Measurements from ENCODE around the gene SLC4A11. TPM values are rescaled to one million over a fixed set of nuclear protein-coding genes. Genes with fewer than 3 reads are reported as not detected.

The SLC4A11 gene
- total RNA-seq, 3 donors from 2014 or later = 0.31 to 1.2 (median 1.1) TPM

- Histone ChIP-seq H3K9me3 (no peaks in the 10 kb centered on the region), H3K4me1 (ENCODE audit: low read depth) (no peaks in the 10 kb centered on the region), H3K4me3 (no peak overlapping the region), H3K36me3 (ENCODE audit: low read depth) (no peaks in the 10 kb centered on the region)
- TF ChIP-seq, protein P1, sequence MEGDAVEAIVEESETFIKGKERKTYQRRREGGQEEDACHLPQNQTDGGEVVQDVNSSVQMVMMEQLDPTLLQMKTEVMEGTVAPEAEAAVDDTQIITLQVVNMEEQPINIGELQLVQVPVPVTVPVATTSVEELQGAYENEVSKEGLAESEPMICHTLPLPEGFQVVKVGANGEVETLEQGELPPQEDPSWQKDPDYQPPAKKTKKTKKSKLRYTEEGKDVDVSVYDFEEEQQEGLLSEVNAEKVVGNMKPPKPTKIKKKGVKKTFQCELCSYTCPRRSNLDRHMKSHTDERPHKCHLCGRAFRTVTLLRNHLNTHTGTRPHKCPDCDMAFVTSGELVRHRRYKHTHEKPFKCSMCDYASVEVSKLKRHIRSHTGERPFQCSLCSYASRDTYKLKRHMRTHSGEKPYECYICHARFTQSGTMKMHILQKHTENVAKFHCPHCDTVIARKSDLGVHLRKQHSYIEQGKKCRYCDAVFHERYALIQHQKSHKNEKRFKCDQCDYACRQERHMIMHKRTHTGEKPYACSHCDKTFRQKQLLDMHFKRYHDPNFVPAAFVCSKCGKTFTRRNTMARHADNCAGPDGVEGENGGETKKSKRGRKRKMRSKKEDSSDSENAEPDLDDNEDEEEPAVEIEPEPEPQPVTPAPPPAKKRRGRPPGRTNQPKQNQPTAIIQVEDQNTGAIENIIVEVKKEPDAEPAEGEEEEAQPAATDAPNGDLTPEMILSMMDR (IDR thresholded peaks at IDR 0.05) = no peak
- intact Hi-C loops (cut with DNase I, micrococcal nuclease) = no loop called here
- no peak for DNase-seq
- ATAC-seq = no peak
Observed at GRCh38 chr20:3270051-3270450, 31.1 kb upstream of the SLC4A11 start.

GRCh38 chr20:3262566-3262965, 23.6 kb upstream of the SLC4A11 start:
- intact Hi-C loops (cut with DNase I, micrococcal nuclease) = no loop called here
- no peaks in the 10 kb centered on the region for H3K4me1 ChIP-seq (ENCODE audit: low read depth)
- no peak for DNase-seq
- H3K9me3 ChIP-seq = no peaks in the 10 kb centered on the region
- no peak for ATAC-seq
- no peak overlapping the region for H3K4me3 ChIP-seq
- H3K36me3 ChIP-seq (ENCODE audit: low read depth) = no peaks in the 10 kb centered on the region
- TF ChIP-seq, protein P1 (IDR thresholded peaks at IDR 0.05) = no peak

DNA sequence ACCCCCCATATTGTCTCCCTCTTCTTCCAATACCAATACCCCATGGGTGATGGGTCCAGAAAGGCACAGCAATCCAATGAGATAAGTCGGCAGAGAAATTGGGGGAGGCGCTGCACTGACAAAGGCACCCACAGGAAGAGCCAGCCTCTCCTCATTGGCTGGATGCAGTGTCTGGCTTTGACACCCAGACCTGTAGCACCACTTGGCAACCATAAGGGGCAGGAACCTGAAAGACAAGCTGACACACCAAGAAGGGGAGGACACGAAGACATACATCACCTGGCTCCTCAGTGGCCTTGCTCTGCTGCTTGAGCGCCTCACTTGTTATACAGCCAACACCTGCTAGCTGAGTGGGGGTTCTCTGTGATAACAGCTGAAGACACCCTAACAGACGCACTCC, 19.4 kb upstream of the SLC4A11 start:
- intact Hi-C loops (cut with DNase I, micrococcal nuclease) = no loop called here
- DNase-seq (no peak), ATAC-seq (no peak)
- H3K4me1 ChIP-seq (ENCODE audit: low read depth) = no peaks in the 10 kb centered on the region
- H3K9me3 ChIP-seq = no peaks in the 10 kb centered on the region
- TF ChIP-seq, protein P1 (IDR thresholded peaks at IDR 0.05) = no peak
- H3K4me3 ChIP-seq = no peak overlapping the region
- no peaks in the 10 kb centered on the region for H3K36me3 ChIP-seq (ENCODE audit: low read depth)

- TF ChIP-seq, protein P1 (IDR thresholded peaks at IDR 0.05) = no peak
- no peak for DNase-seq
- Histone ChIP-seq H3K36me3 (ENCODE audit: low read depth) (no peaks in the 10 kb centered on the region), H3K4me3 (no peak overlapping the region), H3K4me1 (ENCODE audit: low read depth) (no peaks in the 10 kb centered on the region), H3K9me3 (no peaks in the 10 kb centered on the region)
- ATAC-seq = no peak
- intact Hi-C loops (cut with DNase I, micrococcal nuclease) = no loop called here
Observed at GRCh38 chr20:3255728-3256127, 16.7 kb upstream of the SLC4A11 start.

GRCh38 chr20:3251806-3252205, 12.8 kb upstream of the SLC4A11 start:
- DNase-seq (no peak), ATAC-seq (no peak)
- TF ChIP-seq, protein P1 (IDR thresholded peaks at IDR 0.05) = no peak
- H3K4me3 ChIP-seq = no peak overlapping the region
- no peaks in the 10 kb centered on the region for H3K9me3 ChIP-seq
- H3K4me1 ChIP-seq (ENCODE audit: low read depth) = peaks cover 5% of the 10 kb centered on the region
- no peaks in the 10 kb centered on the region for H3K36me3 ChIP-seq (ENCODE audit: low read depth)
- intact Hi-C loops (cut with DNase I, micrococcal nuclease) = no loop called here

DNA sequence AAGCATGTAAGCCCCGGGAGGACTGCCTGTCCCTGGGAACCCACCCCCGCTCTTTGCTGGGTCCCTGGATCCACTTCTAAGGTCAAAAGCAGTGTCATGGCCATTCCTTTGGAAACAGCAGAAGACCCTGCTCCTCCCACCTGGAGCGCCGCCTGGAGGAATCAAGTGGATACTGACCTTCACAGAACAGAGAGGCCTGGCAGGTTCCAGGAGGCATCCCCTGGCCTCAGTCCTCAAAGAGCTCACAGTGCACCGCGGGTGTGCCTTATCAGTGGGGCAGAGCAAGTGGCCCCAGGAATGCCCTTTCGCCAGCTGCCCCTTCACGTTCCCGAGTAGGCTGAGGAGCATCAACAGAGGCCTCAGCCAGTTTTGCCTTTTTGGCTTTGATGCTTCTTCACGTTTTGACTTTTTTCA, 11.1 kb upstream of the SLC4A11 start:
- intact Hi-C loops (cut with DNase I, micrococcal nuclease) = no loop called here
- Histone ChIP-seq H3K4me1 (ENCODE audit: low read depth) (peaks cover 5% of the 10 kb centered on the region), H3K9me3 (no peaks in the 10 kb centered on the region), H3K36me3 (ENCODE audit: low read depth) (no peaks in the 10 kb centered on the region), H3K4me3 (no peak overlapping the region)
- DNase-seq (no peak), ATAC-seq (peak; percentile 36)
- TF ChIP-seq, protein P1 (IDR thresholded peaks at IDR 0.05) = no peak
